ENCODE data around the gene ACCS.

- TF ChIP-seq CTCF (IDR thresholded peaks at IDR 0.05): no peak
- TF ChIP-seq POLR2AphosphoS5 (IDR thresholded peaks at IDR 0.05): no peak
Observed at GRCh38 chr11:44028401-44028800, 37.7 kb upstream of the ACCS start.
